Heart right ventricle (tissue), 16 donors: ENCODE data around the gene IL17REL. TPM values are rescaled to one million over a fixed set of nuclear protein-coding genes. Genes with fewer than 3 reads are reported as not detected.

Experiments
- ATAC-seq, 8 donors: fragments of 200-7000 bp; cut with Tn5 transposase; one replicate each; pipeline ENCODE4 v1.9.1; 2020; ENCODE audit warnings: mild to moderate bottlenecking in 8 of 8, moderate library complexity in 8 of 8, moderate number of reproducible peaks in 1 of 8
- DNase-seq, 2 donors: peaks; one replicate each; pipeline ENCODE4 v3.0.0-alpha.2; 2020
- H3K27ac ChIP-seq, 10 donors: fragments of 200-600 bp; sonication (generic) in 2 of 10; one replicate each; pipeline versions ENCODE4 v1.5.0 to v1.8.0; 2020 to 2022; ENCODE audit warnings: mild to moderate bottlenecking in 3 of 10
- H3K27me3 ChIP-seq, 7 donors: fragments of 200-600 bp; one replicate each; pipeline ENCODE4 v1.8.0; 2021 to 2022; ENCODE audit warnings: mild to moderate bottlenecking in 2 of 7
- H3K36me3 ChIP-seq, 9 donors: fragments of 200-600 bp; sonication (generic) in 1 of 9; one replicate each; pipeline versions ENCODE4 v1.5.0 to v1.8.0; 2020 to 2022; ENCODE audit warnings: mild to moderate bottlenecking in 2 of 9
- H3K4me1 ChIP-seq, 9 donors: fragments of 200-600 bp; sonication (generic) in 1 of 9; one replicate each; pipeline versions ENCODE4 v1.5.0 to v1.8.0; 2020 to 2022; ENCODE audit warnings: mild to moderate bottlenecking in 4 of 9
- H3K4me3 ChIP-seq, 10 donors: fragments of 200-600 bp; sonication (generic) in 2 of 10; one replicate each; pipeline versions ENCODE4 v1.5.0 to v1.8.0; 2020 to 2022; ENCODE audit warnings: mild to moderate bottlenecking in 7 of 10, moderate library complexity in 2 of 10
- H3K9me3 ChIP-seq, 11 donors: fragments of 200-600 bp in 10 of 11; sonication (generic) in 2 of 11; one replicate each; pipeline versions ENCODE4 v1.5.0 to v1.8.0; 2013 to 2022; ENCODE audit warnings: mild to moderate bottlenecking in 2 of 11, control low read depth in 1 of 11, moderate library complexity in 1 of 11
- WGBS, 2 donors: extraction: QIAGEN DNeasy Blood & Tissue Kit; methylation state at CpG; one replicate each; pipeline ENCODE4 v1.1.7; 2013; ENCODE audit warnings: inconsistent platforms in 1 of 2; 5-methylcytosine and 5-hydroxymethylcytosine counted together
- intact Hi-C, 10 donors: fragments of 100-400 bp; cut with DNase I; formaldehyde crosslinking; loops; one replicate each; pipeline versions ENCODE4 v1.11.1 to v1.14.2; 2022
- polyA plus RNA-seq, 2 donors: library from polyadenylated mRNA; stranded (reverse); fragments of 200-250 nt; gene quantifications; one replicate each; pipeline ENCODE4 v1.2.3, GENCODE V29; 2013
- total RNA-seq, 10 donors: library from RNA; stranded (reverse); fragmentation: NEBNext Ultra II Directional in 3 of 10; extraction: Animal tissue kit (Norgen Biotek cat#: 25700) in 3 of 10; gene quantifications; one replicate each; pipeline versions ENCODE4 v1.2.1 to v1.2.4, GENCODE V29; 2021 to 2023
- TF ChIP-seq, protein P1 (sequence below), 9 donors: fragments of 200-600 bp; sonication (generic) in 2 of 9; IDR thresholded peaks; one replicate each; pipeline versions ENCODE4 v1.5.0 to v1.8.0; 2021 to 2022; ENCODE audit warnings: antibody characterized with exemption in 9 of 9, mild to moderate bottlenecking in 5 of 9, moderate library complexity in 1 of 9
- donor health status: Arrhythmogenic right ventricular cardiomyopathy.
- donor health status: ischemic (EF 13 %, LVEDD 7.1; RV severe dilation, severe dysfunction).
- donor health status: healthy with polysubstance abuse.
- donor health status: DM: no; HTN: yes; CAD: no.
- donor health status: DM: no; HTN: no; CAD: no.
- donor health status: ischemic (EF 25% LVEDD 6.9; RV normal size, moderate dysfunction).
- donor health status: ischemic (EF 25% LVEDD 5.7; RV mildly dilated, moderate dysfunction).
- donor health status: healthy.
- donor health status: DM: yes; HTN: yes; CAD: no.
- donor health status: Ischemic cardiomyopathy.
- donor health status: ischemic (EF 35%, LVEDD 5.7; RV mildly dilated, moderate dysfunction).
- donor health status: nonischemic (EF 11% LVEDD 7.7; RV severe dilation, severe dysfunction).
- donor health status: DM: yes; HTN: yes; CAD: no.
- donor health status: PGD.
- donor health status: ischemic (EF 29% LVEDD 5.4; RV normal size, mild dysfunction).
- donor health status: nonischemic (EF 23%, LVEDD 6.1; RV moderate dilation, normal function).

The IL17REL gene
- total and polyA plus RNA-seq, 12 donors: 0.11 TPM; not detected in 11

DNA sequence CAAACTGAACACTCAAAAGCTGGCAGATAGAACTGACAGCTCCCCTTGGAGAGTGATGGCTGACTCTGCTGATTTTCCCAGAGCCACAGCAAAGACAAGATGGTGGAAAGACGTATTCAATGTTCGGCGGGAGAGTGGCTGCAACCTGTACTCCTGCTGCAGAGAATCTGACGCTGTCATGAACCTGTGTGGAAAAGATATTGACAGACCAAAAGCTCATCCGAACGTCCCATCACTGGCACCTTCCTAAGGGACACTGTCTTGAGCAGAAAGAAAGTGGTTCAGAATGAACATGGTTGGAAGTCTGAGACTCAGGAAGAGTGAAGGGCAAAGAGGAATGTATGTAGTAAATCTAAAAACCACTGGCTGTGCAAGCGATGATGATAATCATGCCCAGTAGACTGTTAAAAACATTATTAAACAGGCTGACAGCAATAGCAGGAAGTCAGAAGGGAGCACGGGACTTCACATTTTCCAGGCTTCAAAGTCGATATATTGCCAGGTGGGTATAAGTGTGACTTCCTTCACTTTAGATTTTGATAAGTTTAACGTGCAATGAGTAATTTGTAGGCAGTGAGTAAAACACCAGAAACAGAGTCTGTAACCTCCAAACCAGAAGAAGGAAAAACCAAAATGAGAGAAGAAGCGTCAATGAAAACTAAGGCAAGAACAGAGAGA, 6.2 kb upstream of the IL17REL start:
- intact Hi-C loops: no loop called here
- ATAC-seq: no peak
- Histone ChIP-seq H3K36me3 (no peaks in the 10 kb centered on the region), H3K4me3 (no peak overlapping the region), H3K4me1 (peaks cover 0 to 10% (median 6%) of the 10 kb centered on the region in 9 donors), H3K27ac (peak overlapping the region in 1 of 10 donors; percentile 66), H3K27me3 (peaks cover 16 to 56% (median 50%) of the 10 kb centered on the region in 7 donors), H3K9me3 (no peaks in the 10 kb centered on the region)
- no peak for DNase-seq
- TF ChIP-seq, protein P1, sequence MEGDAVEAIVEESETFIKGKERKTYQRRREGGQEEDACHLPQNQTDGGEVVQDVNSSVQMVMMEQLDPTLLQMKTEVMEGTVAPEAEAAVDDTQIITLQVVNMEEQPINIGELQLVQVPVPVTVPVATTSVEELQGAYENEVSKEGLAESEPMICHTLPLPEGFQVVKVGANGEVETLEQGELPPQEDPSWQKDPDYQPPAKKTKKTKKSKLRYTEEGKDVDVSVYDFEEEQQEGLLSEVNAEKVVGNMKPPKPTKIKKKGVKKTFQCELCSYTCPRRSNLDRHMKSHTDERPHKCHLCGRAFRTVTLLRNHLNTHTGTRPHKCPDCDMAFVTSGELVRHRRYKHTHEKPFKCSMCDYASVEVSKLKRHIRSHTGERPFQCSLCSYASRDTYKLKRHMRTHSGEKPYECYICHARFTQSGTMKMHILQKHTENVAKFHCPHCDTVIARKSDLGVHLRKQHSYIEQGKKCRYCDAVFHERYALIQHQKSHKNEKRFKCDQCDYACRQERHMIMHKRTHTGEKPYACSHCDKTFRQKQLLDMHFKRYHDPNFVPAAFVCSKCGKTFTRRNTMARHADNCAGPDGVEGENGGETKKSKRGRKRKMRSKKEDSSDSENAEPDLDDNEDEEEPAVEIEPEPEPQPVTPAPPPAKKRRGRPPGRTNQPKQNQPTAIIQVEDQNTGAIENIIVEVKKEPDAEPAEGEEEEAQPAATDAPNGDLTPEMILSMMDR (IDR thresholded peaks at IDR 0.05): no peak
- 66 to 75% methylated on average over 11 of the region's 11 CpGs for WGBS, 2 donors

DNA sequence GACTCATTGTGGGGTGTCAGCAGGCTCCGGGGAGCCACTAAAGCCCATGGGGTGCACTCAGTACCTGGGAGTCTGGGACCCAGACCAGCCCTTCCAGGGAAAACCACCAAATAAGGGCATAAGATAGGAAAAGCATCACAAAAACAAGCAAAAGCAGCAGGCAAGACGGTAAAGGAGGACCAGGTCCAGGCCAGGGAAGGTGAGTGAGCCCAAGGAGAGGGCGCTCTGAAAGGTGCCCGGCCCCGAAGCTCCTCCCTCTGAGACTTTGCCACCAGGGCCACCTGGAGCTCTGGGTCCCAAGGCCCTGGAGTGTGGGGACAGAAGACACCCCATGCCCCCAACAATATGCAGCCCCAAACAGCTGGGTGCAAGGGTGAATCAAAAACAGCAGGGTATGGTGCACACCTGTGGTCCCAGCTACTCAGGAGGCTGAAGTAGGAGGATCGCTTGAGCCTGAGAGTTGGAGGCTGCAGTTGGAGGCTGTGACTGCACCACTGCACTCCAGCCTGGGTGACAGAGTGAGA, 5.2 kb upstream of the IL17REL start:
- H3K4me3 ChIP-seq: no peak overlapping the region
- H3K36me3 ChIP-seq: no peaks in the 10 kb centered on the region
- intact Hi-C loops: no loop called here
- 87 to 93% methylated on average over 6 of the region's 6 CpGs for WGBS, 2 donors
- H3K9me3 ChIP-seq: no peaks in the 10 kb centered on the region
- peak overlapping the region in 1 of 10 donors; percentile 56 for H3K27ac ChIP-seq
- DNase-seq: no peak
- peaks cover 16 to 60% (median 54%) of the 10 kb centered on the region in 7 donors for H3K27me3 ChIP-seq
- TF ChIP-seq, protein P1 (IDR thresholded peaks at IDR 0.05): no peak
- H3K4me1 ChIP-seq: peaks cover 0 to 10% (median 6%) of the 10 kb centered on the region in 9 donors
- ATAC-seq: no peak

DNA sequence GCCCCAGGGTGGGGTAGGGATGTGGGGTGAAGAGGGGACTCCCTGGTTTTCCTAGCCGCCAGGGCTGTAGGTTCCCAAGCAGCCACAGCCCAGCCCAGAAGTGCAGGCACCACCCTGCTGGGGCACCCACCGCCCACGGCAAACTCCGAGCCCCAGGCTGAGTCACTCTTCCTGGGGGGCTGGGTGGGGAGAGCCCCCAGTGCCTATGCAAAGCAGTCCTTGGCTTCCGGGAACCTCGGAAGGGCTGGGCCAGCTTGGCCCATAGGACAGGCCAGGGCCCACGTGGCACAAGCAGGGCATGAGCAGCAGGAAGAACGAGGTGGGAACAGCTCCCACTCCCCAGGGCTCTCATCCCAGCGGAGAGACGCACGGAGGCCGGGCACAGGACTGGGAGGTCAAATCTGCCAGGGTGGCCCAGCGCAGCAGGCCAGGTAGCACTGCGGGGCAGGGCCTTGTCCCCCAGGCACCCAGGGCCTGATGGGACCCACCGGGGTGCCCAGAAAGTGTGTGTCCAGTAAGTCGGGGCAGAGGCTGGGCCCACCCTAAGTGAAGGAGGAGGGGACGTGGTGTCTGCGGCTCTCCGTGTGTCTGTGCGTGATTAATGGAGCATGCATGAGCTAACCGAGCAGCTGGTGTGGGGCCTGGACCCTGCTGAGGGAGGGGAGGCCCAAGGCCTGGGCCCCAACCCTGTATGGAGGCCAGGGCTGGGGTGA, 4.6 kb upstream of the IL17REL start:
- H3K9me3 ChIP-seq: no peaks in the 10 kb centered on the region
- 77 to 81% methylated on average over 21 of the region's 21 CpGs for WGBS, 2 donors
- ATAC-seq: peak in 1 of 8 donors; percentile 36
- peaks cover 0 to 10% (median 6%) of the 10 kb centered on the region in 9 donors for H3K4me1 ChIP-seq
- TF ChIP-seq, protein P1 (IDR thresholded peaks at IDR 0.05): no peak
- no peak overlapping the region for H3K4me3 ChIP-seq
- peaks cover 19 to 66% (median 59%) of the 10 kb centered on the region in 7 donors for H3K27me3 ChIP-seq
- DNase-seq: no peak
- H3K36me3 ChIP-seq: no peaks in the 10 kb centered on the region
- intact Hi-C loops: no loop called here
- H3K27ac ChIP-seq: peak overlapping the region in 1 of 10 donors; percentile 56

DNA sequence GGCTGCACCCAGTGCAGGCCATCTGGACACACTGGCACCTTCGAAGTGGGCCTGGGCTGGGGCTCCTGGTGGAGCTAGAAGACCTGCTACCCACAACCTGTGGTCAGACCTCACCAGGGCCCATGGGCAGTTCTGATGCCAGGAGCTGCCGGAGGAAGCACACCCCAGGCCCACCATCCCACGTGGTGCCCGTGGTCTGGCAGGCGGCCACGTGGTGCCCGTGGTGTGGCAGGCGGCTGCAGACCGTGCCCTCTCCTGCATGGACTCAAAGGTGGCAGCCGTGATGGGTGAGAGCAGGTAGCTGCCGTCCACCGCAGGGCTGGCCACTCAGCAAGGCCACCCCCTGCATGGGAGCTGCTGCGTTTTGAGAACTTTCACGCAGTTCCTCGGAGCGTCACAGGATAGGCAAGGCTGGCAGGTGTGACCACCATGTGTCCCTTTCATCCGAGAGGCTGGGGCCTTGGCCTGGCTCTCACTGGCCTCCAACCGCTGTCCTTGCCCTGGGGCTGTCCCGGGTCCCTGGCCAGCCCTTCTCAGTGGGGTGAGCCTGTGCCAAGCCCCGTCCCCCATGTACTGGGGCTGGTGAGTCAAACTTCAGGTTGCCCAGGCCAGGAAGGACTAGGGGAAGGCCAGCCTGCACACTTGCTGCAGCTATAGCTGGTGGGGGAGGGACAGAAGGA, 3.9 kb upstream of the IL17REL start:
- intact Hi-C loops: no loop called here
- WGBS, 2 donors: 88% methylated on average over 20 of the region's 20 CpGs
- DNase-seq (no peak), ATAC-seq (no peak)
- Histone ChIP-seq H3K4me1 (peaks cover 0 to 10% (median 6%) of the 10 kb centered on the region in 9 donors), H3K27ac (peak overlapping the region in 1 of 10 donors; percentile 56), H3K9me3 (no peaks in the 10 kb centered on the region), H3K27me3 (peaks cover 25 to 73% (median 66%) of the 10 kb centered on the region in 7 donors), H3K4me3 (no peak overlapping the region), H3K36me3 (no peaks in the 10 kb centered on the region)
- TF ChIP-seq, protein P1 (IDR thresholded peaks at IDR 0.05): no peak
